ENCODE measurements around the gene CACNG3. TPM values are rescaled to one million over a fixed set of nuclear protein-coding genes. Genes with fewer than 3 reads are reported as not detected.

CACNG3 gene
- total RNA-seq, 1 experiment from 2014 or later = not detected

GRCh38 chr16:24315343-24315742 is 59.2 kb downstream of the CACNG3 start:
- POLR2A ChIA-PET (ENCODE audit: unreplicated experiment) = no interaction called here
- Histone ChIP-seq H3K27ac (ENCODE audit: low read length) (no peak overlapping the region), H3K36me3 (ENCODE audit: low read depth, low read length) (no peaks in the 10 kb centered on the region), H3K4me2 (ENCODE audit: low read length) (no peak overlapping the region), H3K4me1 (ENCODE audit: insufficient read depth, low read length) (no peaks in the 10 kb centered on the region), H3K4me3 (ENCODE audit: low read length) (no peak overlapping the region), H3K79me2 (ENCODE audit: low read length) (no peaks in the 10 kb centered on the region), H3K9me3 (ENCODE audit: low read length) (no peaks in the 10 kb centered on the region), H3K9ac (ENCODE audit: low read length) (no peak overlapping the region), H2AFZ (ENCODE audit: low read length) (no peak overlapping the region), H3K27me3 (ENCODE audit: low read length) (peaks cover 28% of the 10 kb centered on the region), H4K20me1 (ENCODE audit: low read length) (no peaks in the 10 kb centered on the region), H3K9me2 (replicated peaks; ENCODE audit: low read length) (no peaks in the 10 kb centered on the region), H3F3A (ENCODE audit: low read length, unreplicated experiment) (no peaks in the 10 kb centered on the region)
- TF ChIP-seq EZH2phosphoT487 (IDR thresholded peaks at IDR 0.05; ENCODE audit: borderline replicate concordance, low read length) (no peak), EZH2 (IDR thresholded peaks at IDR 0.05; ENCODE audit: low read length, unreplicated experiment) (no peak), CTCF (conservative IDR thresholded peaks at IDR 0.05; ENCODE audit: low read depth, low read length) (no peak)
- intact Hi-C loops (cut with micrococcal nuclease) = no loop called here
- DNase-seq (no peak), ATAC-seq (no peak)
- no TSS peak for BruUV-seq (replicated peaks)
- CTCF ChIA-PET = no interaction called here

- Histone ChIP-seq H3K27ac (ENCODE audit: low read length) (no peak overlapping the region), H3K36me3 (ENCODE audit: low read depth, low read length) (no peaks in the 10 kb centered on the region), H4K20me1 (ENCODE audit: low read length) (no peaks in the 10 kb centered on the region), H3K9me3 (ENCODE audit: low read length) (no peaks in the 10 kb centered on the region), H3K9me2 (replicated peaks; ENCODE audit: low read length) (no peaks in the 10 kb centered on the region), H3K27me3 (ENCODE audit: low read length) (peaks cover 45% of the 10 kb centered on the region), H3F3A (ENCODE audit: low read length, unreplicated experiment) (no peaks in the 10 kb centered on the region), H2AFZ (ENCODE audit: low read length) (no peak overlapping the region), H3K4me3 (ENCODE audit: low read length) (no peak overlapping the region), H3K4me2 (ENCODE audit: low read length) (no peak overlapping the region), H3K4me1 (ENCODE audit: insufficient read depth, low read length) (no peaks in the 10 kb centered on the region), H3K79me2 (ENCODE audit: low read length) (no peaks in the 10 kb centered on the region), H3K9ac (ENCODE audit: low read length) (no peak overlapping the region)
- ATAC-seq (no peak), DNase-seq (no peak)
- TF ChIP-seq EZH2phosphoT487 (IDR thresholded peaks at IDR 0.05; ENCODE audit: borderline replicate concordance, low read length) = no peak
- no peak for TF ChIP-seq CTCF (conservative IDR thresholded peaks at IDR 0.05; ENCODE audit: low read depth, low read length)
- TF ChIP-seq EZH2 (IDR thresholded peaks at IDR 0.05; ENCODE audit: low read length, unreplicated experiment) = no peak
- no TSS peak for BruUV-seq (replicated peaks)
- intact Hi-C loops (cut with micrococcal nuclease) = no loop called here
- ChIA-PET CTCF (no interaction called here), POLR2A (ENCODE audit: unreplicated experiment) (no interaction called here)
These were observed 62.5 kb downstream of the CACNG3 start for GRCh38 chr16:24318680-24319079.

GRCh38 chr16:24319126-24319814 is 63.1 kb downstream of the CACNG3 start:
- H3F3A ChIP-seq (ENCODE audit: low read length, unreplicated experiment) = no peaks in the 10 kb centered on the region
- H3K9me2 ChIP-seq (replicated peaks; ENCODE audit: low read length) = no peaks in the 10 kb centered on the region
- DNase-seq (no peak), ATAC-seq (no peak)
- H3K9me3 ChIP-seq (ENCODE audit: low read length) = no peaks in the 10 kb centered on the region
- intact Hi-C loops (cut with micrococcal nuclease) = no loop called here
- H3K4me2 ChIP-seq (ENCODE audit: low read length) = no peak overlapping the region
- ChIA-PET POLR2A (ENCODE audit: unreplicated experiment) (no interaction called here), CTCF (no interaction called here)
- no peak overlapping the region for H3K9ac ChIP-seq (ENCODE audit: low read length)
- H3K27me3 ChIP-seq (ENCODE audit: low read length) = peaks cover 41% of the 10 kb centered on the region
- BruUV-seq (replicated peaks) = no TSS peak
- no peak overlapping the region for H3K27ac ChIP-seq (ENCODE audit: low read length)
- H4K20me1 ChIP-seq (ENCODE audit: low read length) = no peaks in the 10 kb centered on the region
- TF ChIP-seq EZH2phosphoT487 (IDR thresholded peaks at IDR 0.05; ENCODE audit: borderline replicate concordance, low read length) (no peak), CTCF (conservative IDR thresholded peaks at IDR 0.05; ENCODE audit: low read depth, low read length) (no peak), EZH2 (IDR thresholded peaks at IDR 0.05; ENCODE audit: low read length, unreplicated experiment) (no peak)
- no peak overlapping the region for H2AFZ ChIP-seq (ENCODE audit: low read length)
- H3K4me1 ChIP-seq (ENCODE audit: insufficient read depth, low read length) = no peaks in the 10 kb centered on the region
- no peak overlapping the region for H3K4me3 ChIP-seq (ENCODE audit: low read length)
- H3K79me2 ChIP-seq (ENCODE audit: low read length) = no peaks in the 10 kb centered on the region
- no peaks in the 10 kb centered on the region for H3K36me3 ChIP-seq (ENCODE audit: low read depth, low read length)

Data from PC-3 (cell line).